ENCODE data around the gene SLC5A3. TPM values are rescaled to one million over a fixed set of nuclear protein-coding genes. Genes with fewer than 3 reads are reported as not detected.

The SLC5A3 gene
- total and polyA plus RNA-seq, 2 donors (not counting 1 experiment from before 2014, with no cell fraction given), result 1.2 to 16.7 TPM

GRCh38 chr21:34055615-34056014 lies 17.8 kb upstream of the SLC5A3 start:
- ATAC-seq (ENCODE audit: low read depth), result peak; percentile 21
- no peaks in the 10 kb centered on the region for H3K9me3 Mint-ChIP-seq (ENCODE audit: insufficient read depth)
- H2AFZ ChIP-seq (ENCODE audit: insufficient read depth, low read depth, low read length, poor library complexity, severe bottlenecking), result no peak overlapping the region
- H3K9ac ChIP-seq (ENCODE audit: low read length), result no peak overlapping the region
- no peaks in the 10 kb centered on the region for H3K27me3 ChIP-seq (replicated peaks in 1 of 4; ENCODE audit: control extremely low read depth in 1 of 4, control insufficient read depth in 3 of 4, insufficient read depth in 4 of 4, low read length in 3 of 4)
- H3K4me1 ChIP-seq (ENCODE audit: control insufficient read depth in 2 of 2, insufficient read depth in 2 of 2, low read length in 2 of 2), result peaks cover 0 to 2% of the 10 kb centered on the region in 2 donors
- intact Hi-C loops (cut with micrococcal nuclease), result no loop called here
- 50% methylated on average over 1 of the region's 5 CpGs for WGBS (ENCODE audit: insufficient coverage)
- TF ChIP-seq EZH2 (IDR thresholded peaks at IDR 0.05; ENCODE audit: borderline replicate concordance, insufficient read depth, low read depth, low read length, poor library complexity, severe bottlenecking) (no peak), CTCF (IDR thresholded peaks at IDR 0.05) (no peak)
- H3K79me2 ChIP-seq (ENCODE audit: control insufficient read depth, insufficient read depth, low read length), result no peaks in the 10 kb centered on the region
- H3K9me3 ChIP-seq (ENCODE audit: control extremely low read depth in 1 of 3, control insufficient read depth in 2 of 3, insufficient read depth in 1 of 3, low read length in 2 of 3), result no peaks in the 10 kb centered on the region
- no peak for DNase-seq
- H3K36me3 ChIP-seq (replicated peaks in 1 of 2; ENCODE audit: control extremely low read depth in 1 of 2, control insufficient read depth in 1 of 2, extremely low read depth in 1 of 2, insufficient read depth in 2 of 2, low read length in 1 of 2), result no peaks in the 10 kb centered on the region
- no peak overlapping the region for H3K27ac ChIP-seq (ENCODE audit: low read length in 2 of 2)
- ChIA-PET POLR2A (no interaction called here), CTCF (no interaction called here)
- H3K27ac Mint-ChIP-seq, result no peak overlapping the region
- H3K4me2 ChIP-seq (replicated peaks; ENCODE audit: low read depth, low read length, poor library complexity, severe bottlenecking), result no peak overlapping the region
- H3K4me3 ChIP-seq (ENCODE audit: control extremely low read depth in 1 of 5, extremely low read depth in 1 of 5, insufficient read depth in 1 of 5, low read depth in 2 of 5, low read length in 4 of 5), result no peak overlapping the region
- H3K4me3 Mint-ChIP-seq, result no peak overlapping the region
- no peaks in the 10 kb centered on the region for H3K27me3 Mint-ChIP-seq
- no peaks in the 10 kb centered on the region for H4K20me1 ChIP-seq (ENCODE audit: control insufficient read depth, insufficient read depth, low read length, poor library complexity, severe bottlenecking)
- H3K4me1 Mint-ChIP-seq, result peaks cover 9% of the 10 kb centered on the region

DNA sequence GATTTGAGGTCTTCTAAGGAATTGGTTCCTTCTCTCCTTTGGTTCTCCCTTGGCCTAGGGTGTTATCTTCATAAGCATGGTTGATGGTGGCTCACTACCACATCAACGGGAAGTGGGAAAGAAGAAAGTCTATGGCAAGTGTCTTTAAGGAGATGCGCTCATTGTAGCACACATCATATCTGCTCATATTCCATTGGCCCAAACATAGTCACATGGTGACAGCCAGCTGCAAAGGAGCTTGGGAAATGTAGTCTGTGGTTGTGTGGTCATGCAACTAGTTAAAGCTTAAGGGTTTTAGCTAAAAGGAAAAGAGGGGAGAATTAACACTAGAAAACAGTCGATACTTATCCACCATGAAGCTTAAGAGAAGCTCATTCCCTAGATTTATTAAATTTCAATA lies 11.4 kb upstream of the SLC5A3 start:
- H4K20me1 ChIP-seq (ENCODE audit: control insufficient read depth, insufficient read depth, low read length, poor library complexity, severe bottlenecking), result no peaks in the 10 kb centered on the region
- no peaks in the 10 kb centered on the region for H3K36me3 ChIP-seq (replicated peaks in 1 of 2; ENCODE audit: control extremely low read depth in 1 of 2, control insufficient read depth in 1 of 2, extremely low read depth in 1 of 2, insufficient read depth in 2 of 2, low read length in 1 of 2)
- no CpG with 5 or more reads among the region's 3 CpGs for WGBS (ENCODE audit: insufficient coverage)
- H3K27me3 ChIP-seq (replicated peaks in 1 of 4; ENCODE audit: control extremely low read depth in 1 of 4, control insufficient read depth in 3 of 4, insufficient read depth in 4 of 4, low read length in 3 of 4), result no peaks in the 10 kb centered on the region
- no peak overlapping the region for H3K4me3 ChIP-seq (ENCODE audit: control extremely low read depth in 1 of 5, extremely low read depth in 1 of 5, insufficient read depth in 1 of 5, low read depth in 2 of 5, low read length in 4 of 5)
- no peak for TF ChIP-seq CTCF (IDR thresholded peaks at IDR 0.05)
- no peak for TF ChIP-seq EZH2 (IDR thresholded peaks at IDR 0.05; ENCODE audit: borderline replicate concordance, insufficient read depth, low read depth, low read length, poor library complexity, severe bottlenecking)
- no peaks in the 10 kb centered on the region for H3K79me2 ChIP-seq (ENCODE audit: control insufficient read depth, insufficient read depth, low read length)
- no peak overlapping the region for H3K27ac ChIP-seq (ENCODE audit: low read length in 2 of 2)
- H3K4me3 Mint-ChIP-seq, result no peak overlapping the region
- H3K4me1 Mint-ChIP-seq, result no peaks in the 10 kb centered on the region
- no peaks in the 10 kb centered on the region for H3K4me1 ChIP-seq (ENCODE audit: control insufficient read depth in 2 of 2, insufficient read depth in 2 of 2, low read length in 2 of 2)
- no peaks in the 10 kb centered on the region for H3K27me3 Mint-ChIP-seq
- no peak overlapping the region for H3K9ac ChIP-seq (ENCODE audit: low read length)
- H2AFZ ChIP-seq (ENCODE audit: insufficient read depth, low read depth, low read length, poor library complexity, severe bottlenecking), result no peak overlapping the region
- CTCF ChIA-PET, result interaction anchor here (0.5 to 1.1 kb wide), 2 partner anchors 9 to 138 kb away, joined by 3 to 4 read pairs; no protein-coding TSS in a partner anchor
- POLR2A ChIA-PET, result no interaction called here
- H3K4me2 ChIP-seq (replicated peaks; ENCODE audit: low read depth, low read length, poor library complexity, severe bottlenecking), result no peak overlapping the region
- DNase-seq (peak; percentile 13), ATAC-seq (ENCODE audit: low read depth) (peak; percentile 31)
- intact Hi-C loops (cut with micrococcal nuclease), result loop anchor here (2.0 kb wide), 1 partner anchor 553 kb away; the partner anchor contains the start of gene RCAN1
- H3K9me3 ChIP-seq (ENCODE audit: control extremely low read depth in 1 of 3, control insufficient read depth in 2 of 3, insufficient read depth in 1 of 3, low read length in 2 of 3), result peaks cover 0 to 3% (median 0%) of the 10 kb centered on the region in 3 donors
- no peaks in the 10 kb centered on the region for H3K9me3 Mint-ChIP-seq (ENCODE audit: insufficient read depth)
- H3K27ac Mint-ChIP-seq, result no peak overlapping the region

All from B cell (primary cell).